Measurements from ENCODE around the gene SMAD3. TPM values are rescaled to one million over a fixed set of nuclear protein-coding genes. Genes with fewer than 3 reads are reported as not detected.

Gene SMAD3
- total and polyA plus RNA-seq, 7 donors = 2.9 to 47.6 (median 29.3) TPM

GRCh38 chr15:67023517-67024313 lies 41.7 kb upstream of the SMAD3 start:
- ATAC-seq = peak; percentile 25 to 55 (median 44)
- Histone ChIP-seq H3K4me1 (peaks cover 31% of the 10 kb centered on the region), H3K27me3 (ENCODE audit: insufficient read depth in 3 of 3, low read length in 2 of 3) (no peaks in the 10 kb centered on the region), H3K36me3 (ENCODE audit: insufficient read depth in 1 of 2, low read depth in 1 of 2) (no peaks in the 10 kb centered on the region), H3K9me3 (no peaks in the 10 kb centered on the region), H3K4me3 (no peak overlapping the region), H3K27ac (peak overlapping the region; percentile 76)
- intact Hi-C loops (cut with DNase I) = no loop called here
- DNase-seq = no peak
- 82 to 86% (median 85%) methylated on average over 7 of the region's 7 CpGs for WGBS, 3 donors
- TF ChIP-seq, protein P1, sequence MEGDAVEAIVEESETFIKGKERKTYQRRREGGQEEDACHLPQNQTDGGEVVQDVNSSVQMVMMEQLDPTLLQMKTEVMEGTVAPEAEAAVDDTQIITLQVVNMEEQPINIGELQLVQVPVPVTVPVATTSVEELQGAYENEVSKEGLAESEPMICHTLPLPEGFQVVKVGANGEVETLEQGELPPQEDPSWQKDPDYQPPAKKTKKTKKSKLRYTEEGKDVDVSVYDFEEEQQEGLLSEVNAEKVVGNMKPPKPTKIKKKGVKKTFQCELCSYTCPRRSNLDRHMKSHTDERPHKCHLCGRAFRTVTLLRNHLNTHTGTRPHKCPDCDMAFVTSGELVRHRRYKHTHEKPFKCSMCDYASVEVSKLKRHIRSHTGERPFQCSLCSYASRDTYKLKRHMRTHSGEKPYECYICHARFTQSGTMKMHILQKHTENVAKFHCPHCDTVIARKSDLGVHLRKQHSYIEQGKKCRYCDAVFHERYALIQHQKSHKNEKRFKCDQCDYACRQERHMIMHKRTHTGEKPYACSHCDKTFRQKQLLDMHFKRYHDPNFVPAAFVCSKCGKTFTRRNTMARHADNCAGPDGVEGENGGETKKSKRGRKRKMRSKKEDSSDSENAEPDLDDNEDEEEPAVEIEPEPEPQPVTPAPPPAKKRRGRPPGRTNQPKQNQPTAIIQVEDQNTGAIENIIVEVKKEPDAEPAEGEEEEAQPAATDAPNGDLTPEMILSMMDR (IDR thresholded peaks at IDR 0.05) = no peak

DNA sequence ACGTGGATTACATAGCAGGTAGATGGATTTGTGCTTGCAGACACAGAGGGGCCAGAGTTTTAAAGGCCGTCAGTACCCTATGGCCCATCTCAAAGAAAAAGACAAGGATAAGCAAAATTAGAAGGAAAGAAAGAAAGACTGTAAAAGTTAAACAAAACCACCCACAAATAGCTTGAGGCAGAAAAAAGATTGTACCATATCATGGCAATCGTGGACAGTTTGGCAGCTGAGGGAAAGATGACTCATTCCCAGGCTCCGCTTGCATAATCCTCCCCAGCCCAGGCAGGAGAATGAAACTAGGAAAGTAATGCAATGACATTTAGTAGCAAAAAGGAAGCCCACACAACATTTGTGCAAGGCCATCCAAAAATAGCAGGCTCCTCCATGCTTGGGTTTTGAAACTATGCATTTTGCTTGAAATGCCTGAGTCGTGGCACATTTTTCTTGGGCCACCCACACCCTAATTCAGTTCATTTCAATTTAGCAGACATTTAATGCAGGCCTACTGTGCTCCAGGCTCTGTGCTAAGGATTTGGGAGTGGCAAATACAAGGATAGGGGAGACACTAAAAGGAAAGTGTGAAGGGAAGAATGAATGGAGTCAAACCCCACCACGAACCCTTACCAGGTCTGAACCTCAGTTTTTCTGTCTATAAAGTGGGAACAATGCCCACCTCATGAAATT lies 40.9 kb upstream of the SMAD3 start:
- WGBS, 3 donors = 30 to 38% (median 35%) methylated on average over 6 of the region's 6 CpGs
- H3K36me3 ChIP-seq (ENCODE audit: insufficient read depth in 1 of 2, low read depth in 1 of 2) = no peaks in the 10 kb centered on the region
- H3K27ac ChIP-seq = peak overlapping the region; percentile 76
- peak; percentile 90 to 97 (median 91) for ATAC-seq
- no peaks in the 10 kb centered on the region for H3K9me3 ChIP-seq
- peak; percentile 71 to 83 for DNase-seq
- intact Hi-C loops (cut with DNase I) = no loop called here
- TF ChIP-seq, protein P1 (IDR thresholded peaks at IDR 0.05) = no peak
- no peak overlapping the region for H3K4me3 ChIP-seq
- no peaks in the 10 kb centered on the region for H3K27me3 ChIP-seq (ENCODE audit: insufficient read depth in 3 of 3, low read length in 2 of 3)
- peaks cover 31% of the 10 kb centered on the region for H3K4me1 ChIP-seq

DNA sequence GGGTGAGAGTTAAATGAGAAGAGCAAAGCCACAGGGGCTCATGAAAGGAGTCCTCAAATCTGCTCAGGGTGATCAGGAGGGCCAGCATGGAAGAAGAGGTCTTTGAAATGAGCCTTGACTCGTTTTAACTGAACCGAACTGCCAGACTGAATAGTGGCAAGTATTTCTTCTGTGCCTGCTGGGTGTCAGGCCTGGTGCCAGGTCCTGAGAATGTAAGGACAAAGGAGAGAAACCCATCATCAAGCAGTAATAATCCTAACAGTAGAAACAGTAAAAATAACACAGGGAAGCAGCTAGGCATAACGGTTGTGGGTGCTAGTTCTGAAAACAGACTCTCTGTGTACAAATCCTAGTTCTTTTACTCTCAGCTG lies 40.4 kb upstream of the SMAD3 start:
- no peak overlapping the region for H3K4me3 ChIP-seq
- DNase-seq (no peak), ATAC-seq (no peak)
- 58 to 73% (median 61%) methylated on average over 3 of the region's 3 CpGs for WGBS, 3 donors
- intact Hi-C loops (cut with DNase I) = loop anchor here in 1 of 2 donors (5.0 kb wide), 1 partner anchor 42 kb away; the partner anchor contains the start of gene SMAD3
- H3K36me3 ChIP-seq (ENCODE audit: insufficient read depth in 1 of 2, low read depth in 1 of 2) = no peaks in the 10 kb centered on the region
- H3K27ac ChIP-seq = peak overlapping the region; percentile 76
- TF ChIP-seq, protein P1 (IDR thresholded peaks at IDR 0.05) = no peak
- peaks cover 31% of the 10 kb centered on the region for H3K4me1 ChIP-seq
- H3K9me3 ChIP-seq = no peaks in the 10 kb centered on the region
- H3K27me3 ChIP-seq (ENCODE audit: insufficient read depth in 3 of 3, low read length in 2 of 3) = no peaks in the 10 kb centered on the region

GRCh38 chr15:67025719-67026609 lies 39.4 kb upstream of the SMAD3 start:
- no peaks in the 10 kb centered on the region for H3K9me3 ChIP-seq
- peak; percentile 56 to 67 for DNase-seq
- peak in 3 of 4 donors; percentile 25 to 35 (median 33) for ATAC-seq
- intact Hi-C loops (cut with DNase I) = loop anchor here in 1 of 2 donors (5.0 kb wide), 1 partner anchor 41 kb away; the partner anchor contains the start of gene SMAD3
- no peaks in the 10 kb centered on the region for H3K36me3 ChIP-seq (ENCODE audit: insufficient read depth in 1 of 2, low read depth in 1 of 2)
- H3K4me3 ChIP-seq = no peak overlapping the region
- peaks cover 31% of the 10 kb centered on the region for H3K4me1 ChIP-seq
- TF ChIP-seq, protein P1 (IDR thresholded peaks at IDR 0.05) = no peak
- H3K27ac ChIP-seq = peak overlapping the region; percentile 76
- WGBS, 3 donors = 58 to 68% (median 60%) methylated on average over 9 of the region's 9 CpGs
- no peaks in the 10 kb centered on the region for H3K27me3 ChIP-seq (ENCODE audit: insufficient read depth in 3 of 3, low read length in 2 of 3)
